OCI-LY3 (cell line): Measurements from ENCODE around the gene PPP1R26.

Source experiments
- CTCF ChIP-seq: fragments of 200-600, 300-600 bp; sonication (generic); IDR thresholded peaks from 2 replicates; pipeline ENCODE4 v1.5.1; 2014; ENCODE audit warnings: antibody characterized with exemption, low read length, low read depth
- EZH2phosphoT487 ChIP-seq: fragments of 200-600 bp; shearing (Covaris generic); IDR thresholded peaks from 2 replicates; pipeline ENCODE4 v1.6.1; 2018; ENCODE audit warnings: antibody characterized with exemption, mixed run types, low read depth

- TF ChIP-seq CTCF (no peak), EZH2phosphoT487 (no peak)
Measured at GRCh38 chr9:135503371-135504261, 24.0 kb downstream of the PPP1R26 start.
